GM23338 (cell line): ENCODE measurements around the gene IL17REL. TPM values are rescaled to one million over a fixed set of nuclear protein-coding genes. Genes with fewer than 3 reads are reported as not detected.

Source experiments
- ATAC-seq: fragments of 200-7000 bp; cut with Tn5 transposase; 3 replicates; pipeline ENCODE4 v1.9.1; 2020
- DNase-seq: peaks from one replicate; pipeline ENCODE4 v3.0.0-alpha.2; 2015; ENCODE audit warnings: low spot score
- H2AFZ ChIP-seq: fragments of 200-600 bp; sonication (generic); 2 replicates; pipeline ENCODE4 v1.8.0; 2016; ENCODE audit warnings: antibody characterized with exemption, mild to moderate bottlenecking, moderate library complexity
- H3F3A ChIP-seq: fragments of 200-600 bp; sonication (generic); replicated peaks from 2 replicates; pipeline ENCODE4 v1.8.0; 2017; ENCODE audit warnings: antibody characterized with exemption, mixed run types, low read depth
- H3K27ac ChIP-seq: fragments of 200-600 bp; sonication (generic); 2 replicates; pipeline ENCODE4 v1.6.1; 2016; ENCODE audit warnings: low read depth
- H3K27me3 ChIP-seq: fragments of 200-600 bp; sonication (generic); 2 replicates; pipeline ENCODE4 v1.8.0; 2016; ENCODE audit warnings: mild to moderate bottlenecking, mixed run types, moderate library complexity; ENCODE audit not compliant: insufficient read depth
- H3K36me3 ChIP-seq: fragments of 200-600 bp; sonication (generic); 2 replicates; pipeline ENCODE4 v1.8.0; 2016; ENCODE audit warnings: mild to moderate bottlenecking; ENCODE audit not compliant: insufficient read depth
- H3K4me1 ChIP-seq: fragments of 200-600 bp; sonication (generic); 2 replicates; pipeline ENCODE4 v1.8.0; 2016; ENCODE audit warnings: mild to moderate bottlenecking, moderate library complexity; ENCODE audit not compliant: insufficient read depth
- H3K4me2 ChIP-seq: fragments of 200-600 bp; sonication (generic); 2 replicates; pipeline ENCODE4 v1.7.1; 2017; ENCODE audit warnings: mixed run types
- H3K4me3 ChIP-seq: fragments of 200-600 bp; sonication (generic); 2 replicates; pipeline ENCODE4 v1.6.1; 2016; ENCODE audit warnings: mixed run types
- H3K79me2 ChIP-seq: fragments of 200-600 bp; sonication (generic); replicated peaks from 2 replicates; pipeline ENCODE4 v1.8.0; 2017; ENCODE audit warnings: mild to moderate bottlenecking; ENCODE audit not compliant: insufficient read depth
- H3K9me2 ChIP-seq: fragments of 200-600 bp; sonication (generic); 2 replicates; pipeline ENCODE4 v1.8.0; 2017; ENCODE audit not compliant: insufficient read depth
- H4K20me1 ChIP-seq: fragments of 200-600 bp; sonication (generic); replicated peaks from 2 replicates; pipeline ENCODE4 v1.8.0; 2017; ENCODE audit warnings: mild to moderate bottlenecking; ENCODE audit not compliant: insufficient read depth
- H3K27ac Mint-ChIP-seq: 2 replicates; pipeline ENCODE4 v1.8.0; 2020; ENCODE audit warnings: inconsistent platforms, mild to moderate bottlenecking, moderate library complexity, mixed read lengths
- H3K27me3 Mint-ChIP-seq: 3 replicates; pipeline ENCODE4 v1.8.0; 2022; ENCODE audit warnings: low read depth, mild to moderate bottlenecking, moderate library complexity, mixed read lengths, inconsistent platforms; ENCODE audit not compliant: insufficient read depth, poor library complexity
- H3K36me3 Mint-ChIP-seq: 3 replicates; pipeline ENCODE4 v1.8.0; 2021; ENCODE audit warnings: low read depth, mild to moderate bottlenecking, inconsistent platforms, moderate library complexity, mixed read lengths
- H3K4me1 Mint-ChIP-seq: 3 replicates; pipeline ENCODE4 v1.8.0; 2020; ENCODE audit warnings: mild to moderate bottlenecking, inconsistent platforms, mixed read lengths
- H3K4me3 Mint-ChIP-seq: 3 replicates; pipeline ENCODE4 v1.8.0; 2021; ENCODE audit warnings: moderate library complexity, mild to moderate bottlenecking, inconsistent platforms, mixed read lengths
- H3K9me3 Mint-ChIP-seq: 3 replicates; pipeline ENCODE4 v1.8.0; 2020; ENCODE audit warnings: moderate library complexity, mild to moderate bottlenecking, inconsistent platforms, mixed read lengths
- CTCF ChIP-seq, 2 experiments: fragments of 200-600 bp in 1 of 2; sonication (generic) in 1 of 2; conservative IDR thresholded peaks; 2 replicates each; pipeline versions ENCODE4 v1.5.1 to v1.6.1; 2016 to 2017; ENCODE audit warnings: antibody characterized with exemption in 2 of 2, low read depth in 2 of 2, mild to moderate bottlenecking in 2 of 2, moderate library complexity in 1 of 2
- ETS1 ChIP-seq: IDR thresholded peaks from 2 replicates; pipeline ENCODE4 v1.6.1; 2016; ENCODE audit warnings: antibody characterized with exemption
- EZH2 ChIP-seq: fragments of 200-600 bp; sonication (generic); IDR thresholded peaks from one replicate; pipeline ENCODE4 v1.8.0; 2017; ENCODE audit warnings: antibody characterized with exemption, mild to moderate bottlenecking, low read depth; ENCODE audit not compliant: unreplicated experiment
- JUNB ChIP-seq: IDR thresholded peaks from one replicate; pipeline ENCODE4 v1.6.1; 2016; ENCODE audit warnings: antibody characterized with exemption; ENCODE audit not compliant: unreplicated experiment
- NANOG ChIP-seq: IDR thresholded peaks from 2 replicates; pipeline ENCODE4 v1.6.1; 2016; ENCODE audit warnings: antibody characterized with exemption, borderline replicate concordance
- POLR2AphosphoS5 ChIP-seq: IDR thresholded peaks from 2 replicates; pipeline ENCODE4 v1.6.1; 2016; ENCODE audit warnings: antibody characterized with exemption, low read depth
- REST ChIP-seq: IDR thresholded peaks from one replicate; pipeline ENCODE4 v1.6.1; 2018; ENCODE audit warnings: antibody characterized with exemption; ENCODE audit not compliant: unreplicated experiment
- STAT1 ChIP-seq: IDR thresholded peaks from one replicate; pipeline ENCODE4 v1.6.1; 2016; ENCODE audit warnings: antibody characterized with exemption; ENCODE audit not compliant: unreplicated experiment
- ZNF114 ChIP-seq: fragments of 250-450 bp; sonication (Bioruptor Pico); IDR thresholded peaks from 2 replicates; pipeline ENCODE4 v1.5.0; 2020; ENCODE audit warnings: mild to moderate bottlenecking, moderate library complexity
- ZNF331 ChIP-seq: fragments of 250-450 bp; sonication (Bioruptor Pico); IDR thresholded peaks from 2 replicates; pipeline ENCODE4 v1.5.0; 2020; ENCODE audit warnings: low read depth, mild to moderate bottlenecking, moderate library complexity
- ZNF462 ChIP-seq: fragments of 250-450 bp; sonication (Bioruptor Pico); IDR thresholded peaks from 2 replicates; pipeline ENCODE4 v1.5.0; 2020; ENCODE audit warnings: mild to moderate bottlenecking, moderate library complexity
- polyA plus RNA-seq: library from polyadenylated mRNA; unstranded; fragments of >200 nt; fragmentation: Nextera tagmentation; extraction: Ambion mirVana; gene quantifications from 2 replicates; pipeline ENCODE4 v1.2.1, GENCODE V29; 2016
- total RNA-seq: library from RNA; depleted of rRNA; stranded (reverse); fragments of >200 nt; shearing (Covaris generic); gene quantifications from 2 replicates; pipeline ENCODE4 v1.2.3, GENCODE V29; 2014

IL17REL gene
- total and polyA plus RNA-seq, 2 experiments from 2014 or later = 0.31 TPM; not detected in 1

GRCh38 chr22:49996518-49997250, 15.9 kb downstream of the IL17REL start:
- H3K4me1 Mint-ChIP-seq = peaks cover 13% of the 10 kb centered on the region
- no peak overlapping the region for H3K4me3 ChIP-seq
- 0 out of 2 replicates have a peak, but pooled peaks cover 3% of the 10 kb centered on the region for H3F3A ChIP-seq
- peaks cover 24% of the 10 kb centered on the region for H3K27me3 Mint-ChIP-seq
- ATAC-seq = no peak
- H3K27ac ChIP-seq = no peak overlapping the region
- H3K9me3 Mint-ChIP-seq = peaks cover 3% of the 10 kb centered on the region; the same call in 1 of the 3 replicates
- no peaks in the 10 kb centered on the region; the same call in 1 of the 2 replicates for H3K4me1 ChIP-seq
- H3K79me2 ChIP-seq = no peaks in the 10 kb centered on the region
- H2AFZ ChIP-seq = no peak overlapping the region
- no peak overlapping the region for H3K4me2 ChIP-seq
- no peaks in the 10 kb centered on the region for H3K9me2 ChIP-seq
- no peaks in the 10 kb centered on the region for H4K20me1 ChIP-seq
- DNase-seq = no peak
- H3K27ac Mint-ChIP-seq = no peak overlapping the region
- no peaks in the 10 kb centered on the region; the same call in 2 of the 3 replicates for H3K36me3 Mint-ChIP-seq
- peaks cover 15% of the 10 kb centered on the region for H3K27me3 ChIP-seq
- H3K36me3 ChIP-seq = no peaks in the 10 kb centered on the region
- TF ChIP-seq CTCF (conservative IDR thresholded peaks at IDR 0.05; ENCODE audit: low read depth in 2 of 2) (no peak), ETS1 (no peak), STAT1 (no peak), POLR2AphosphoS5 (no peak), ZNF331 (CRISPR knock-in tag) (no peak), EZH2 (no peak), ZNF462 (CRISPR knock-in tag) (no peak), REST (no peak), ZNF114 (CRISPR knock-in tag) (no peak), JUNB (no peak), NANOG (no peak)
- H3K4me3 Mint-ChIP-seq = no peak overlapping the region
